NOMO-1 treated with dmso at 0.1 percent for 144 hours (cell line): Measurements from ENCODE around the gene FBLN1.

Source experiments
- DNase-seq: peaks from one replicate; lab custom pipeline; 2025; ENCODE audit not compliant: unreplicated experiment; lab: John Stamatoyannopoulos, UW

The FBLN1 gene

DNA sequence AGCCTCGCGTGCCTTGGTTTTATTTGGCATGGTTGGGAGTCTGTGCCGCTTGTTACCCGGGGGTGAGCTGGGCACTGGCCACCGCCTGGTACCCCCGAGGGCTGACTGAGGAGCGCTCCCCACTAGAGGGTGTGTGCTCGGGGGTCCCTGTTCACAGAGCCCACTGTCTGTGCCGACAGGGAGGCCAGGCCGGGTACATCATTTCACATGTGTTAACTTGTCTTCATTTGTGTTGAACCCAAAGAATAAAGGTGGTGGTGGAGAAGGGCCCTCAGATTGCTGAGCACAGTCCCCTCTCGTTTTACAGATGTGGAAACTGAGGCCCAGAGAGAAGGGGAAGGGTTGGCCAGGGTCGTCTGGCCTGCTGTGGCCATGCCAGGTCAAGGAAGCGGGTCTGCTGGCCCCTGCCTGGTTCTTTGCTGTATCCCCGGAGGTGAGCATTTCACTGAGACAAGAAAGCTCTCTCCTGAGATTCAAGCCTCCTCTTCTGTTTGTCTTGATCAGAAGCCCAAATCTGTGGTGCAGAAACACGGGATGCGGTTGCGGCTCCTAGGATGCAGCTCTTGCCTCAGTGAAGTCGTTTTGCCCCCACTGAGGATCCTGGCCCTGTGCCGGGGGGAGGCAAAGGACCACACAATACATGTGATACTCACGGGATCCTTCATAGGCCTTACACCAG is 60.8 kb downstream of the FBLN1 start:
- DNase-seq, result no peak

DNA sequence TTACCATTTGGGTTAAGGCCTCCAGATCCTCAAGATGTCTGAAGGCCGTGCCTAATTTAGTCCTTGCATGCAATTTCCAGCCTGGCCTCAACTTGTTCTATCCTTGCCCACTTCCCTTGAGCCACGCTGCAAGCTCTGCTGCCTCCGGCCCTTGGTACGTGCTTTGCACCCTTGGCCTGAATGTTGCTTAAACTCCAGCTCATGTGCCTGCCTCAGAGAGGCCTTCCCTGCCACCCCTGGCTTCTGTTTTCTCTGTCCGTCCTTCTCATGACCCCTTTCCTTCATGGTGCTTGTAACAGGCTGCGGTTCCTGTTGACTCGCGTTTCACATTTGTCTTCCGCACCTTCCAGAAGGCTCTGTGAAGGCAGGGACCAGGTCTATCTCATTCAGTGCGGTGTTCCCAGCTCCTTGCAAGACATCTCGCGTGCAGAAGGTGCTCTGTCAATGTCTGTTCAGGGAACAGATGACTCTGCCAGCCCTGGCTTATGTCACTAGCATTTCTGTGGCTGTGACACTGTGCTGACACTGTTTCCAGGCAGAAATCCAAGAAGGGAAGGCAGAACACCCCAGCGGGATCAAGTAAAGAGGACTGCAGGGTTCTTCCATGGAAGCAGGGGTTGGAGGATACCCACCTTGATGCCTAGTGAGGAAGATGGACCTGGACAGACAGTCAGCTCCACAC is 61.8 kb downstream of the FBLN1 start:
- DNase-seq, result no peak

DNA sequence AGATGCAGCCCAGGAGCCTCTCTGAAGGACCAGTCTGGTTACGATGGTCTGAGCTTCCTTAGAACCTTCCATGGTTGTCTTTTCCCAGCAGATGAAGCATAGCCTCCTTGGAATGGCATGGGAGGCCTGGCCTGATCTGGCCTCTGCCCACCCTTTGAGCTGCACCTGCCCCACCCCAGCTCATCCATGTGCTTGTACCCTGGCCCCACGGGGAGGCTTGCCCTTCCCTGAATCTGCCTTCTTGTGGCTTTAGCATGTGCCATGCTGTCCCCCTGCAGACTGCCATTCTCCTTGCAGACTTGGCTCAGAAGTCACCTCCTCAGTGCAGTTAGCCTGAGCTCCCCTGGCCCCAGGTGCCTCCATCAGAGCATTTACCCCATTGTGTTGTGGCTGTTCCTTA is 62.5 kb downstream of the FBLN1 start:
- no peak for DNase-seq

DNA sequence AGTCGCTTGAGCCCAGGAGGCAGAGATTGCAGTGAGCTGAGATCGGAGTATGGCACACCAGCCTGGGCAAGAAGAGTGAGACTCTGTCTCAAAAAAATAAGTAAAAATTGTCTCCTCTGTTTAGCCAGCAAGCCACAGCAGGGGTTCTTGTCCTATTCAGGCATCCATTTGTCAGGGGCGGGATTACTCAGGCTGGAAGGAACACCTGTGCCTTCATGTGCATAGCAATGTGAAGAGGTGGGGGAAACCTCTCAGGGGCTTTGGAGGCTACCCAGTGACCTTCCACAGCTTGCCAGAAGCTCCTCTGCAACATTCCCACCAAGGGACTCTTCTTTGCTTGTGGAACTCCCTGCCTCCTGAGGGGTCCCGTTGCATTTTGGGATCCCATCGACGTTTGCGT is 63.3 kb downstream of the FBLN1 start:
- no peak for DNase-seq

DNA sequence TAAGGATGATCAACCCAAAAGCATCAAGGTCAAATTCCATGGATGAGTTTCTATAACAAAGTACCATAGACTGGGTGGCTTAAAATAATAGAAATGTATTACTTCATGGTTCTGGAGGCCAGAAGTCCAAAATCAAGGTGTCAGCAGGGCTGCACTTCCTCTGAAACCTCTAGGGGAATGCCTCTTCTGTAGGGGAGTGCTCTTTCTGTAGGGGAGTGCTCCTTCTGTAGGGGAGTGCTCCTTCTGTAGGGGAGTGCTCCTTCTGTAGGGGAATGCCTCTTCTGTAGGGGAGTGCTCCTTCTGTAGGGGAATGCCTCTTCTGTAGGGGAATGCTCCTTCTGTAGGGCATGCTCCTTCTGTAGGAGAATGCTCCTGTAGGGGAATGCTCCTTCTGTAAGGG is 65.5 kb downstream of the FBLN1 start:
- no peak for DNase-seq

DNA sequence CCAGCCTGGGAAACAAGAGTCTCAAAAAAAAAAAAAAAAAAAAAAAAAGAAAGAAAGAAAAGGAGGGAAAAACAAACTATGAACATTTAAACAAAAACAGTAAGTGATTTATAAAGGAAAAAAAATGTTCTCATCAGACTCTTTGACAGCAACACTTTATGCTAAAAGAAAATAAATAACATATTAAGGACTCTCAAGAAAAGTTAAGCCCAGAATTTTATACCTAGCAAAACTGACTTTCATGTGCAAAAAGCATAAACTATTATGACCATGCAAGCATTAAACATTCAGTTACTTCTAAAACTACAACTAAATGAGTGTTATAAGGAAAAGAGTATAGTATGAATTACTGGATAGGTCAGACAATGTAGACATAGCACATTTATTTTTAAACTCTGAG is 68.4 kb downstream of the FBLN1 start:
- no peak for DNase-seq

DNA sequence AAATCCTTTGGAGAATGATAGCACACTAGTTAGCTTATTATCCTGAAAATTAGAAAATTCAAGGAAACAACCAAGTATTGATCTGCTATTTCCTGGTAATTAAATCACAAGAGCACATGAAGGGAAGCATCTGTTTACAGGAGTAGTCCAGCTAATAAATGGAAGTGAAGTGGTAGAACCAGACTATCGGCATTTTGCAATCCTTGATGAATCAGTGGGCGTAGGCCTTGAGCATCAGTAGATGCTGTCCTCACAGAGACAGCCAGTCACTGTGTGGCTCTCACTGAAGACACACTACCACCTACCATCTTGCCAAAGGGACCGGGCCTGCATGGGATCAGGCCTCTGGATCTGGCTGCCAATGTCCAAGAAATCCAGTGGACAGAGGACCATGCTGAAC is 69.8 kb downstream of the FBLN1 start:
- DNase-seq, result no peak

DNA sequence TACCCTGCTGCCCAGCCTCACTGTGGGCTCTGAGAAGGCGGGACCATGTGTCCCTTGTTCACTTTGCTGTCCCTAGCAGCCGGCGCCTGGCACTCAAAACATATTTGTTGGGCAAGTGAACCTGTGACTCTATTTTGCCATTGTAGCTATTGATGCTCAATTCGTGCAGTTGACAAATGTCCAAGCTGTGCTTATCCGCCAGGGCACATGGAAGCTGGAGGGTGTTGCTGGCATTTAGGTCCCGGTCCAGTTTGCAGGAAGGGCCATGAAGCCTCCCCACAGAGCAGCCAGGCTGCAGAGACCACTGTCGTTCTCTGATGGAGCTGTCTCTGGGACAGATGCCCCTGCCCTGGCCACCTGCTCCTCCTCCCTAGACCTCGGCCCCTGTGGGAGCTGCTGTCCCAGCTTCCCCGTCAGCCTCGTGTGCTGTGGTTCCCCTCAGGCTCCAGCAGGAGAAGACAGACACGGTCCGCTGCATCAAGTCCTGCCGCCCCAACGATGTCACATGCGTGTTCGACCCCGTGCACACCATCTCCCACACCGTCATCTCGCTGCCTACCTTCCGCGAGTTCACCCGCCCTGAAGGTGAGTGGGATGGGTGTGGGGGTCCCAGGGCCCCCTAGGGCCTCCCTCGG is 71.5 kb downstream of the FBLN1 start:
- no peak for DNase-seq

DNA sequence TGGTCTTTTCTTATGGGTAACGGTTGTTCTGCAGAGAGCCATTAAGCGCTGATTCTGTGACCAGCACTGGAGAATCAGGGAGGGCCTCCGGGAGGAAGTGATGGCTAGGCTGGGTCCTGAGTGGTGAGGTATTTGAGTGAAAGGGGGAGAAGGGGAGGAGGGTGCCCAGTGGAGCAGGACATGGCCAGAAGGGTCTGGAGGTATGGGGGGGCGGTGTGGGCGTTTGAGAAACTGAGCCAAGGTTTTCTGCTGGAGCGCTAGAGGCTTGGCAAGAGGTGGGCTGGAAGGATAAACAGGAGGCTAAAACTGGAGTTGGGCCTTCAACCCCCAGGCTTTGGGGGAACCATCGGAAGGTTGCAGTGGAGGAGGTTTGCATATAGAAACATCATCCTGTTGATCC is 72.5 kb downstream of the FBLN1 start:
- no peak for DNase-seq

DNA sequence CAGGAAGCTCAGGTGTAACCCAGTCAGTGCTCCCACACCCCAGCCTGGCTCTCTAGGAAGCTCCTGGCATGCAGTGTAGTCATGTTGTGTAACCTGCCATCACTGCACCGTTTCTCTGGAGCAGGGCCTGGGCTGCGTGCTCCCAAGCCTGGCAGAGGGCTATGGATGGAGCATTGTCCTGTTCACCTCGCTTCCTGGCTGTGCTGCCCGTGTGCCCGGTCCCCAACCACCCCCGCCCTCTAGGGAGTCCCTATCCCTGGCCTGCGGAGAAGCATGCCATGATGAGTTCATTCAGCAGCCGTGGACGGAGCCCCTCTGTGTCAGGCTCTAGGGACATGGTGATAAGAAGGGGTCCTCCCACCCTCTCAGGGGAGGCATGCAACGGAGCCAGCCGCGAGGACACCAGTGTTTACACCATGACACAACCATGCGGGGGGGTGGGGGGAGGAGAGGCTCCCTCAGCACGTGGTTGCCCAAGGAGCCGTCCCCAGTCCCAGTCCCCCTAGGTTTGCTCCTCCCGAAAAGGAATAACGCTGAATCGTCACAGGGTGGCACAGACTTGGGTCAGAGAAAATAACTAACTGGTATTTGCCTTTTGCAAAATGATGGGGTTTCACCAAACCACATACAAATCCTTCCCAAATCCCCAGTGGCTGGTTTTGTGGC is 73.1 kb downstream of the FBLN1 start:
- DNase-seq, result no peak

DNA sequence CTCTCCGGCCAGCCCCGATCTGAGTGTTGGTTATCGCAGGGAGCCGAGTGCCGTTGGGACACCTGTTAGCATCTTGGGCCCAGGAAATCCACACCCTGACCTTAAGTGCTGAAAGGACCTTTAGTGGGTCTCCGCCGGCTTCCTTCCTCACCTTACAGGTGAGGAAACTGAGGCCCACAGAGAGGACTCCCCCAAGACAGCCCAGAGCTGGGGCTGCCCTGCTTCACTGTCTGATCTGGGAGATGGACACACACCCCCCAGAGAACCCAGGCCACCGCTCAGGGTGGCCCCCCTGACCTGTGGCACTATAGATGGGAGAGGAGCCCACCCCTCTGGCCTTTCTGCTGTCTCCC is 73.6 kb downstream of the FBLN1 start:
- no peak for DNase-seq

DNA sequence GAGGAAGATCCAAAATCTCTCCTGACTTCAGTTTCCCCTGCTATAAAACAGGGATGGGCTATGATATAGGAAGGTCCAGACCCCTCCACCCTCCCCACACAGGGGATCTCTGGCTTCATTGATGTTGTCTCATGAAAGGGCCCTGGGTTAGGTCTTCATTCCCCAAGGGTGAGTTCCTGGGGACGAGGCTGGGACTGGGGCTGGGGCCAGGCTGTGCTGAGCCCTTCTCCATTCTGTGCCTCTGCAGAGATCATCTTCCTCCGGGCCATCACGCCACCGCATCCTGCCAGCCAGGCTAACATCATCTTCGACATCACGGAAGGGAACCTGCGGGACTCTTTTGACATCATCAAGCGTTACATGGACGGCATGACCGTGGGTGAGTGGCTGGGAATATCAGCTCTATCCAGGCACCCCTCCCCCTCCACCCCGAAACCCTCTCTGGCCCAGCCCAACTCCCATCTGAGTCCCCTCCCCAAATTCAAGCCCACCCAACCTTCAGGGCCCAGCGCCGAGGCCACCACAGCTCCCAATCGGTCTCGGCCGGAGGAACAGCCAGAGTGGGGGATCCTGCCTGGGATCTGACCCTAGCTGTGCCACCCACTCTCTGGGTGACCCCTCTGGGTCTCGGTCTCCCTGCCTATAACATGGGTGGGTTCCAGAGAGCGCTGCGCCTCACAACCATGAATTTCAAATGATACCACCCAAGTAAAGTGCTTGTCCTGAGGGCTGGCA is 74.2 kb downstream of the FBLN1 start:
- no peak for DNase-seq

DNA sequence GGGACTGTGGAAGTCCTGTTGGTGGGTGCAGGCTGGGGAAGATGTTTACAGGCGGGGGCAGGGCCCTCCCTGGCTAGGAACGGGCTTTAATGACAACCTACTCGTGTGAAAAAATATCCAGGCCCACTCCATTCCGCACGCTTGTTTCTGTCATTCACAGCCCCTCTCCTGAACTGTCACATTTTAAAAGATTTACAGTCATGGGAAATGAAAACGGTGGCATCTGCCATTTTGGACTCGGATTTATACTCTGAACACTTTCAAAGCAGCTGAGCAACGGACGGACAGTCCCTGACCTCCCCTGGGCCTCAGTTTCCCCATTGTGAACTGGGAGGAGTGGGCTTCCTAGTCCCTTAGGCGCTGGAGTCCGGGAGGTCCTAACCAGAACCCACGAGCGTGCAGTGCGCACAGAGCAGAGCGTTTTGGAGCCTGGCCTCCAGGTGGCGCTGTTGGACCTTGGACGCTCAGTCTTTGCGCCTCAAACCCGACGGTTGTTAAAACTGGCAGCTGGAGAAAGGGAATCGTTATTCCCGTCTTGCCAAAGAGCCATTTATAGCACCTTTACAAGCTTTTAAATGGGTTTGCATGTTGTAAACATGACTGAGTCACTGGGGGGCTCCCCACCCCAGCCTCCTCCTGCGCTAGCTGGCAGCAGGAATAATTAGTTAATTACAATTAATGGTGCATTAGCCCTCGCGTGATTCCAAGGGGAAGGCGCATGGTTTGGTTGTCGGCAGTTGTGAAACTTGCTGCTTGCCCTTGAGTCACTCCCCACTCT is 75.3 kb downstream of the FBLN1 start:
- DNase-seq, result peak; percentile 75

DNA sequence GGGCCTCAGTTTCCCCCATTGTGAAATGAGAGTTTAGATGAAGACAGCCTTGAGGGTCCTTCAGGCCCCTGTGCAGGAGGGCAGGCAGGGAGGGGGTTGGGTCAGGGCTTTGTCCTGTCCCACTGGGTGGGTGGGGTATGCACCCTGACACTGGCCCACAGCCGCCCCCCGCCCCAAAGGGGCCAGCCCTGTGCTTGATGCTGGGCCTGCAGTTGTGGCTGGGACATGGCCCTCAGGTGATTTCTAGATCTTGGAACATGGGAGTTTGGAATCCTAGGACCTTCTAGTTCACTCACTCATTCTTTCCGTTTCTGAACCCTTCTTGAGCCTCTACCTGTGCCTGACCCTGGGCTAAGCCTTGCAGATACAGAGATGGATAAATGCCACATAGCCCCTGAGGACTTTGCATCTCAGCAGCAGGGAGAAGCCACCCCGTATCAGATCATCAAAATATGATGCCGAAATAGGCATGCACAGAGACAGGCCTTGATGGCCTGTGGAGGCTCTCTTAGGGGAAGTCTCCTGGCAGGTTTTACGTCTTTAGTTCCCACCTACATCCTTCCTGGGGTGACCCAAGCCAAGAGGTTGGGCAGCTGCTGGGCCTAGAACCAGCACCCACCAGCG is 76.0 kb downstream of the FBLN1 start:
- DNase-seq, result no peak

DNA sequence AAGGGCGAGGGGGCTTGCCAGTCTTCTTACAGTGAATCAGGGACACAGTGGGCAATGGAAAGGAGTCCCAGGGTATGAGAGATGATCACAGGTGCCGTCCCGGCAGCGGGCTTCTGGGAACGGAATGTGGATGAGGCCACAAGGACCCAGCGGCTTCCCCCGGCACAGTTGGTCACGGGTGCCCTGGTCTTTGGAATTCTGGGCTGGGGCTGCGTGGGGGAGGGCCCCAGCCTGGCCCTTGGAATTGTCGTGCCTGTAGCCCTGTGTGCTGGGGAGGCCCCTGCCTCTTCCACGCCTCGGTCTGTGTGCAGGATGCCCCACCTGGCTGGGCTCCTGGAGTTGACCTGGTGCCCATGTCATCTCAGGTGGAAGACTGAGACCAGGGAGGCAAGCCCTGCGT is 76.6 kb downstream of the FBLN1 start:
- DNase-seq, result no peak

DNA sequence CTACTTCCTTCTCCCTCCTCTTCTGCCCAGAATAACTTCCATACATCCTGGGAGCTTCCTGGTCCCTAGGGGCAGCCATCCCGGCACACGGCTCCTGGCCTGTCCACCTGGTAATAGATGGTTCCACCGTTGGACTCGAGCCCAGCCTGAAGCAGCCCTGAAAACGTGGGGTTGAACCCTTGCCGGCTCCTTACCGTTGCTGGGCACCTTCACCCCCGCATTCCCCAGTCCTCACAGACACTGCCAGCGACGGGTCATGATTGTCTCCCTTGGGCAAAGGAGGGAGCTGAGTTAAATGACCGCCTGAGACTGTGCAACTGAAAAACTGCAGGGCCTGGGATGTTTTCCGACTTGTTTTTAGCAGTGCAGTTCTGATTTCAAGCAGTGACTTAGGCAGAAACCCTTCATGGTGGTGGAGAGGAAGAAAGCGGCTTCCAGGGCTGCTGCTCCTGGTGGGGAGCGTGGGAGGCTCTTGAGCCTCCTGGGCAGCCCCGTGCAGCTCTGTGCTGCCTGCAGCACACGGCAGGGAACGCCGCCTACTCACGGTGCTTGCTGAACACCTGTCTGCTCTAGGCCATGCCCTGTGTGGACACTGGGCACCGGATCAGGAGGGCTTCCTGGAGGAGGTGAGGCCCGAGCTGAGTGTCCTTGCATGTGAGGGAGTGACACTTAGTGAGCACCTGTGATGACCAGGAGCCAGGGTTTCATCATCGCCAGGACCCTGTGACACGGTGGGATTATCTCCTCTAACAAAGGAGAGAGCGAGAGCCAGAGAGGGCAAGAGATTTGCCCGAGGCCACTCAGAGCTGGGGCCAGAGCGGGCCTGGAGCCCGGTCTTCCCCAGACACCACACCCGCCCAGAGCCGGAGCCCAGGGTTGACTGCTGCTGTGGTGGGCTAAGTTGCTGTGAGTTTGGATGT is 77.4 kb downstream of the FBLN1 start:
- DNase-seq, result no peak

DNA sequence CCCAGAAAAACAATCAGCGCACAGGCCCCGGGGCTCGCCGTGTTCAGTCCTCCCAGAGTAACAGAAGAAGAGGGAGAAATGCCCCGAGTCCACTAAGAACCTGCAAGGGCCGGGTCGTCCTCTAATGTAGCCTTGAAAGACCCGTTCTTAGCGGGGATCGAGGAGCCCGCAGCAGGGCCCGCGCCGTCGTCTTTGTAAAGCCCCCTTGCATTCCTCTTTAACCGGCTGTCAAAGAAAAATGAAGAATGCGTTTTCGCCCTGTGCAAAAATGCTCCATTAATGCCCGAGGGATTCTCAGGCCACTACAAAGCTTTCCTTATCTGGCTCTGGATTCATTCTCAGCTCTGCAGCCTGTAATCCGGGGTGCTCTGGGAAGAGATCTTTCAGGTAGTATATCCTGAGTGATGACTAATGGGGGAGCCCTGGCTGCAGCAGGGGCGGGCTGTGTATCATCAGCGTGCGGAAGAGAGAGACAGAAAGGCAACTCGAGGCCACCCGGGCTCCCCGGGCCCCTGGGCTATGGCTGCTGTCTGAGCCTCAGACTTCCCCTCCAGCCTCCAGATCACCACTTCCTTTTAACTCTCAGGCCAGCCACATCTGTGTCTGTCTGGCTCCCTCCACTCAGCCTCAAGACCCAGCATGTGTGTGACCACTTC is 78.2 kb downstream of the FBLN1 start:
- peak; percentile 84 for DNase-seq

DNA sequence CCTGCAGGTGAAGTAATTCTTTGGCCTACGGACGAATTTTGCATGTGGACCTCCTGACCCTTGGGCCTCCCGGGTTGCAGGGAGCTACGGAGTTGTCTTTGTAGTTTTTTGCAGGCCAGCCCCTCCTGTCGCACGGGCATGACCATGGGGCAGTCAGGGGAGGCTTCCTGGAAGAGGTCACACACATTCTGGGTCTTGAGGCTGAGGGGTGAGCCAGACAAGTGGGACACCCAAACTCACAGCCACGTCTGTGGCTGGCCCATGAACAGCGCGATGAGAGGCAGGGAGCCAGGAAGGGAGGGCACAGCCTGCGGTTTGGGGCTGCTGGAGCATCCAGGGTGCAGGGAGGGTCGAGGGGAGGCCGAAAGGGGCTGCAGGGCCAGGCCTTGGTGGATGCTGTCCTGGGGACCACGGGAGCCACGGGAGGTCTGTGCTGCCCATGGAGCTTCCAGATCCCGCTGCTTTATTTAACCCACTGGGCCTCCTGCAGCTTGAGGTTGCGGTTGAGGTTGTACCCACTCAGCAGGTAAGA is 78.9 kb downstream of the FBLN1 start:
- DNase-seq, result no peak
